RPMI8226 (cell line): ENCODE data around the gene PNPLA8.
"Not testable (repeated sequence)": the region's sequence is repeated elsewhere in the genome, so short reads cannot be mapped to it uniquely, and the experiment has no call there.

Experiments
- DNase-seq: peaks from one replicate; pipeline ENCODE4 v3.0.0-alpha.2; 2015

PNPLA8 gene

DNA sequence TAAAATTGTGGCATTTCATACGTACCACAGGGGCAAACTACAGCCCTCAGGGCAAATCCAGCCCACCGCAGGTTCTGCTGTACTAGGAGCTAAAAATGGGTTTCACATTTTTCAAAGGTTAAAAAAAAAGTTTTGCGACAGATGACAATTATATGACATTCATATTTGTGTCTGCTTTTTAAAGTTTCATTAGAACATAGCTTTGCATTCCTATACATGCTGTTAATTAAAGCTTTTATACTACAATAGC, 758 bp upstream of the PNPLA8 start:
- DNase-seq: no peak

DNA sequence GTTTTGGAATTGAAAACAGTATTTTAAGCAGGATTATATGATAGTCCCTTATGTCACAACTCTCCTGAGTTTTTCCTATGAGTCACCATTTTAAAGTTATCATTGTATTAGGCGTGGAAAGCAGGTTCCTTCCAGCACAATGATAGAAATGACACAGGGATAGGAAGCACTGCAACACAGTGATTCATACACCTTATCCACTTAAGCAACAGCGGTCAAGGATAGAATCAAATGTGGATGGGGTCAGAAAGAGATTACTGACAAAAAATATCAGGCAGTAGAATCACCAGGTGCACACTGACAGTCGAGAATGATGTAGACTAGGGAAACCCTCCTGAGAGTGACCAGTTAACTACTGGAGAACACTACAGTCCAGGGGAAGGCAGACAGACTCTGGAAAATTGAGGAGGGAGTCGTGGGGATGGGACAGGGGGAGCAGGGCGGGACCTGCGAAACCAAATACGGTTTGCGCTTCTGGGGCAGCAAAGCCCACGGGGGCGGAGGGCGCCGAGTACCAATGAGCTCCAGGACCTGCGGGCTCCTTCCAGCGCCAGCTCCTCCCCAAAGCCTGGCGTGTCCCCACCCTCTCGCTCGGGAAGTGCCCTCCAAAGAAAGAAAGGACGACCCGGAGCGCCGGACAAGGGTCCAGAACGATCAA, 479 bp downstream of the PNPLA8 start:
- DNase-seq: no peak

DNA sequence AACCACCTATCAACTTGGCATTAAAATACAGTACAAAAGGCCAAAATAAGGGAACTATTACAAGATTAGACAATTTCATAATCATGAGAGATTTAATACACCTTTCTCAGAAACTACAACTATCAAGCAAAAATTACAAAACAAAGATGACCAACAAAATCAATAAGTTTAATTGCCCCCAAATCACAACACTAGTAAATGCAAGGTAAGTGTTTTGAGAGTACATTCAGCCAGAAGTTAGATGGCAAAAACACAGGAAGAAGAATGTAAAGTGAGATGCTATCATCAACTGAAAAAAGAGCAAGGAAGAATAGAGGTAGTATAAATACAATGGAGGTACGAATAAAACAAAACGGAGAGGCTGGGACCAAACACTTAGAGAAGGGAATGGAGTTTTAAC, 3.2 kb downstream of the PNPLA8 start:
- DNase-seq: no peak

DNA sequence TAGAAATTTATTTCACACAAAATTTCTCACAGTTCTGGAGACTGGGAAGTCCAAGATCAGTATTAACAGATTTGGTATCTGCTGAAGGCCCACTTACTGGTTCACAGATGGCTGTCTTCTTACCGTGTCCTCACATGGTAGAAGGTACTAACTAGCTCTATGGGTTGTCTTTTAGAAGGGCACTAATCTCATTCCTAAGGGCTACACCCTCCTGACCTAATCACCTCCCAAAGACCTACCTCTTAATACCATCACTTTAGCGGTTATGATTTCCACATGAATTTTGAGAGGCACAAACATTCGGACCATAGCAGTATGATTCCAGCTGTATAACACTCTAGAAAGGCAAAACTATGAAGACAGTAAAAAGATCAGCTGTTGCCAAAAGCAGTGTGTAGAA, 8.0 kb downstream of the PNPLA8 start:
- DNase-seq: no peak

DNA sequence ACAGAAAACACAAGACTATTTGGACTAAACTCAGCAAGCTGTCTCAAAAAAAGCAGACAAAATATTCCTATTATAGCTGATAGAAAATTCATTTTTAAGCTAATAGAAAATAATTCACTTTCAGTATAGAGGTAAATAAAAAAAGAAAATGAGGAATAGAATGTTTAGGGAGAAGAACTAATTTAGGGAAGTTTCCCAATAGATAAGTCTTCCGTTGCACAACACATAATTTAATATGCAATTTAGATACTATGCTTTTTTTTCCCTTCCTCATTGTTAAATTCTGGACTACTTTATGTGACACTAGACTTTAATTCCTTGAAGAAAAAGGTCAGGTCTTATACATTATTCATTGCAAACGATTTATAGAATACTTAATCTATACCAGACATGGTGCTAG, 10.3 kb downstream of the PNPLA8 start:
- DNase-seq: no peak

DNA sequence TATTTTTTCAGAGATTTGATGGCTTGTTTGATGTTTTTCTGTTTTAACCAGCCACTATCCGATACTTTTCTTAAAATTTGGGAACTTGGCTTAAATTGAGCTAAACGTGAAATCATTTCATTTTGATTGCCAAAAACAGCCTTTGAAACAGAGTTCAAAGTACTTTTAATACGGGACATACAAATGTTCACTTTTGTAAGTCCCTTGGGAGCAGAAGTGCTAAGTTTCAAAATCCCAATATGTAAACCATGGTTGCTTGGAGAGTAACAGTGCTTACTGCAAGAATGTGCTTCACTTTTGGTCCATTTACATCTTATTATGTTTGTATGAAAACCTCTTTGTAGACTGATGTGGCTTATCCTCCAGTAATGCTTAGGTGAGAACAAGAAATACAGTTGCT, 10.9 kb downstream of the PNPLA8 start:
- no peak for DNase-seq

DNA sequence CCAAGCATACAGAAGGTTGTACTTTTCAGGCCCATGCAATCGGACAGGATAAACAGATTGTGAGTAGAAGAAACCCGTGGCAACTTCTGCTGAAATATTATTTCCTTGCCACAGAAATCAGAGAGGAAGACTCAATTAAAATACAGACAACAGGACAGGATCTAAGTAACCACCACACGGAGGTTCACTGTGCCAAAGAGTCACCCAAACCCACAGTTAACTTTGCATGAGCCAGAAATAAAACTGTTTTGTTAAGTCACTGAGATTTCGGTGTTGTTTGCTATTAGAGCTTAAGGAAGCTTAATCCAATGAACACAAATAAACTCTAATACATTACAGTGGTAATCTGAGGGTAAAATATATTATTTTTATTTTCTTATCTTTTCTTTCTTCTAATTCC, 14.0 kb downstream of the PNPLA8 start:
- DNase-seq: no peak

DNA sequence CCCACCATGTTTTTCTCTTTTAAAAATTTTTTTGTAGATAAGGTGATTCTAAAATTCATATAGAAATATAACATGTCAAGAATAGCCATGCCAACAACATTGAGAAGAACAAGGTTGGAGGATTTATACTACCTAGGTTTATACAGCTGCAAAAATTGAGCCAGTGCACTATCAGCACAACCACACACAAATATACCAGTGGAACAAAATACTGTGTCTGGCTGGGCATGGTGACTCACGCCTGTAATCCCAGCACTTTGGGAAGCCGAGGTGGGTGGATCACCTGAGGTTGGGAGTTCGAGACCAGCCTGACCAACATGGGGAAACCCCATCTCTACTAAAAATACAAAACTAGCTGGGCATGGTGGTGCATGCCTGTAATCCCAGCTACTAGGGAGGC, 21.4 kb downstream of the PNPLA8 start:
- not testable (repeated sequence) for DNase-seq

DNA sequence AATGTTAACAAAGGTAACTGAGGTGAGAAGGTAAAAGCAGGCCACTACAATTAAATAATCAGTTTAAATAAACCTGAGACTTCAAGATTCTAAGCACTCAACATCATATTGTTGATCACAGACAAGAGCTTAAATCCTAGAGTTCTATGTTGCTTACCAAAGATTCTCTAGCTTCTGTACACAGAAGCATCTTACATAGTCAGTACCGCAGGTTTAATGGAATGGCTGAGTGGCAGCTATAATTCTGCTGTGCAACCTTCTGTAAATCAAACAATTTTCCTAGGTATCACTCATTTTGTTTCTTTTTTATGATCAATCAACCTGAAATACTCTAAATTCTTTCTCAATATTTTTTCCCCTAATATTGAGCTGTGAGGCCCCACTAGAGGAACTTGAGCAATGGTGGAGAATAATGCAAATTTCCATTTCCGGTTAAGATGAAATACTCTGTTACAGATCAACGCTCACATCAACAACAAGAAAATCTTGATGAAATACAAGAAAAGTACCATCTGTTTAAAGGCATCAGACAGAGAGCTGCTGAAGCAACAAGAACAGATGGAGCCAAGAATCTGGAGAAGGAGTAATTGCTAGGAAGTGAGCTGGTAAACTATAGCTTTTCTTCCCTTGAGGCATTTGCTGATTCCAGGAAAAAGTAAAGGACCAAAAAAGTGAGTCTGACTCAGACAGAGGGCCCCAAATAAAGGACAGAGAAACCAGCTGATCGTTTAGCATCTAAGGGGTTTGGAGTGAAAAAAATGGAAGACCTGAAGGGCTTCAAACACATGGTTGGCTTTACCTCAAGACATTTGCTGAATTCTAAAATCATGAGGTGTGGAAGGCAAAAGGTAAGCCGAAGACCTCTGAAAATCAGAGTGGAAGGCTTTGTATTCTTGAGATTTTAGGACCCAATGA, 22.6 kb downstream of the PNPLA8 start:
- no peak for DNase-seq

DNA sequence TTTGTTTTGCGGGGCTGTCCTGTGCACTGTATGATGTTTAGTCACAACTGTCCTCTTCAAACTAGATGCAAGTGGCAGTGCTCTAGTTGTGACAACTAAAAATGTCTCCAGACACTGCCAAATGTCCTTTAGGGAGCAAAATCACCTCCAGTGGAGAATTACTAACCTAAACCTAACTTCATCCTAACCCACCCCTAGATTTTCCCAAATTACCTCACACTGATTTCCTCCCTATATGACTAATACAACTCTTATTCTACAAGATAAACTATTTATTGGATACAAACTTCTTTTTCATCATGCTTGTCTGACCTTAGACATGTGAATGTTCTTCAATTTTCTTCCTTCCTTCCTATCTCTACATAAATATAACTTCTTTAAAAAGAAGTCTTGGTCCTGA, 26.4 kb downstream of the PNPLA8 start:
- DNase-seq: no peak

DNA sequence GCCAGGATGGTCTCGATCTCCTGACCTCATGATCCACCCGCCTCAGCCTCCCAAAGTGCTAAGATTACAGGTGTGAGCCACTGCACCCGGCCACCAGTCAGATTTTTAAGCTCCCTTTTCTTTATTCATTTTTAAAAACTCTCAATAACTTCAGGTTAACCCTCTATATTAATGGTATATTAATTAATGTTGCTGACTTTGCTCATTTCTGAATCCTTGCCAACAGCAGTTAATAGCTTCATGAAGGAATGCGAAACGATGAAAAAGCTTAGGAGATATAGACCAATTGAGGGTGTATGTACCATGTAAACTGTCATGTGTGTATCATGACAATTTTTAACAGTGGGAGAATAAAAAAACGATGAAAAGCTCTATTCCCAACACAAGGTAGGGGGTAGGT, 27.5 kb downstream of the PNPLA8 start:
- DNase-seq: no peak

DNA sequence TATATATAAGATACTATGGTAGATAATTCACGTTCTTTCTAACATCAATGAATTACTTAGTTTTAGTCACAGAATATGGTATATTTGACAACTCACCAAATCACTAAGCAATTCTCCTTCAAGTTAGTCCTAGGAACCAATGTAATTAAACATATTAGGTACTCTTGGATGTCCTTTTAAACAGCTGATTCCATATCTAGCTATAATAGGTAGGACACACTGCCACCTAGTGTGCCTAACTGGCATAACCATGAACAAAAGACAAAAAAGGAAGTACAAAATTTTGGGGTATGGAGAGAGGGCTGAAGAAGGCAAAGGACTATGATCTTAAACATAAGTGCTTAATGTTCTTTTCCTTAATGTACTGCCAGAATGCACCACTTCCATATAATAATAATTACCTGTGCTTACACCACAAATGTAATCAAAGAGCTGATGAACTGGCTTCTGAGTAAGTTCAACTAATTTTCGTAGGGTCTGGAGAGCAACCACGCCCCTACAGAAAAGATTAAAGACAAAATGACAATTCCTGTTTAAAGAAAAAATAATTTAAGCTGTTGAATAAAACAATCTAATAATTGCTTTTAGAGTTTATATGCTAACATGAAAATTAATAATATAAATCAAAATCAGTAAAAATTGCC, 28.7 kb downstream of the PNPLA8 start:
- DNase-seq: peak; percentile 81

DNA sequence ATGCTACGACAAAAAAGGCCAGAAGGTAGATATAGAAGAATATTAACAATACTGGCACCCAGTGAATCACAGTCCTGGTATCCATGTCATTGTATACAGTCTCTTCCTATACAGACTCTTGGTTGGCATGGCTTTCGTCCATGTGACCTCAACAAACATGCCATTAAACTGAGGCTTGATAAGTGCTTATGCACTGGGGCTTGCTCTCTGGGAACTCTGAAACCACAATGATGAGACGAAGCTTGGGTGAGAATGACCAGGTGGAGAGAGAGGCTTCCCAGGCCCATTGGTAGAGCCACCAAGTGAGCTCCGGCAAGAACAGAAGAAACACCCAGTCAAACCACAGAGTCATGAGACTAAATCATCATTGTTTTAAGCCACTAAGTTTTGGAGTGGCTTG, 33.2 kb downstream of the PNPLA8 start:
- no peak for DNase-seq

DNA sequence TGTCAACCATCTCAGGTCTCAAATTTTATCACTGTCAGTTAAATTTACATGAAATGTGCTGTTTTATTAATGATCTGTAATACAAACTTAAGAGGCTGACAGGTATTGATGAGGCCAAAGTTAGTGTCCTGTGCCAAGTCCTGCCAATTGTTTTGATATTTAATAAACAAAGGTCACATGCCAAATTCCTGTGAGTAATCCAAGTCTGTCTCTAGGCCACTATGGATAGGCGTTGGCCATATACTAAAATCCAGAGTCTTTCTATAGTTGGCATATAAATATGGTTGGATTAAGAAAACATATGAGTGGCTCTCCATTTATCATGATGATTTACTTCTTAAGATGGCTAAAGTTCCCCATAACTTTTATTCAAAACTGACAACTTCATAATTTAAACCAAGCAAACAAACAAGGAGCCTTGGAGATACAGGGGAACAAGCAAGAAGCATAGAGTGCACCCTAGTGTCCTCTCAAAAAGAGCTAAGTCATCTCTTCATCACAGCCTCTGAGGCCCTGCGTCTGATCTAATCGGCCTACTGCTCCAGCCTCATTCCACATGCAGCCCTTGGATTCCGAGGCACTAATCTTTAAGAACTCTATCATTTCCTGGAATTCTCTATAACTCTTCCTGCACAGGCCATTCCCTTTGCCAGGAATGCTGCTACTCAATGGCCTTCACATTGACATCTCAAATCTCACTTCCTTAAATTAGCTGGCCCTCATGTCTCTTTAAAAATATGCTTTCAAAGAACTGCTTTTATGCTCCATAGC, 37.0 kb downstream of the PNPLA8 start:
- DNase-seq: no peak

DNA sequence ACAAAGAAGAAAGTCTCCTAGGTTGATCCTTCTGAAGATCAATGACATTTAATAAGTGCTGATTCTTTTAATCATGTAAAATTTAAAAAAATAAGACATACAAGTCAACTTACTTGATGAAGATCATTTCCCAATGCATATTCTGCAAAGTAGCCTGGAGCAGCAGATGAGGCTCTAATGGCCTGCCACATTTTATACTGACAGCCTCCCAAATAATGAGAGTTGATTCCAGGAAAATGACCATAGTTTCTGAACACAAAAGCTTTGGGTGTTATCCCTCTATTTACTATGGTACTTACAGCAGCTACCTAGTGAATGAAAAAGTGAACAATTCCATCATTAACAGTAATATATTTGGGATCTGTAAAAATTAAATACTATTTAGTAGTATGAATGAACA, 38.3 kb downstream of the PNPLA8 start:
- no peak for DNase-seq

DNA sequence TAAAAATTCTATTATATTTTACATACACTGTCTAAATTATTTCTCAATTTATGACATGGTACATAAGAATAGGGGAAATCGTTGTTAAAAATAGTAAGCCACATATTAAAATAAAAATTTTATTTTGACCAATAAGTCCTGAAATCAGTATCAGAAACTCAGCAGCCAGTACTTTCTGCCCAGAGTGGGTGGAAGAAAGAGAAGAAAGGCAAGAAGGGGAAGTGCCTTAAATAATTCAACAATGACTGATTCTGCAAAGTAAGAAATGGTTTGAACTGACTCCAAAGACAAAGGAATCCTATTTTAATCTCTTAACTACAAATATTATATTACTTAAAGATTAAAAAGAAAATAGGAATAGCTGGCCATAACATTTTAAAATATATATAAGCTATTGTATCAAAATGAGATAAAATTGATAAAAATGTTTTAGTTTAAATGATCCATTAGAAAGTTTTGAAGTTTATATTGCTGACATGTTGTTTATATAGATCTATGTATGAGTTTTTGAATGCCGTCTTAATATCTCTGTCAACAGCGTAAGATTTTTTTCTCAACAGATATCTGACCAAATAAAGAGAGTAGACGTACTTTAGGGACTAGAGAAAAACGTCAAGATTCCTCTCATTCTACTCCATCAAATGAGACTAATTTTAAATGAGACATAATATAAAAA, 39.5 kb downstream of the PNPLA8 start:
- no peak for DNase-seq

DNA sequence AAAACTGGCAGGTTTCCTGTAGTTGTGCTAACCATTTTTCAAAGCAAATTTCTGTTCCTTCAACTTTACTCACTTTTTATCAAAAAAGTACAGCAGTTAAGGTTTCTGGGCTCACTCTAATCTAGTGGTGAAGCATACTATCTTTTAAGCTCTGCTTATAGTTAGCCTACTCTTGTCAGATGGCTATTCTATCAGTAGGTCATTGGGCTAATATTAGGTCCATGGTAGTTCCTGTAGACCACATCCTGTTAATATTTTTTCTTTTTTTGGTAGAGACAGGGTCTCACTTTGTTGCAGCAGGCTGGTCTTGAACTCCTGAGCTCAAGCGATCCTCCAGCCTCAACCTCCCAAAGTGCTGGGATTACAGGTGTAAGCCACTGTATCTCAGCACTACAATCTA, 41.8 kb downstream of the PNPLA8 start:
- DNase-seq: no peak

DNA sequence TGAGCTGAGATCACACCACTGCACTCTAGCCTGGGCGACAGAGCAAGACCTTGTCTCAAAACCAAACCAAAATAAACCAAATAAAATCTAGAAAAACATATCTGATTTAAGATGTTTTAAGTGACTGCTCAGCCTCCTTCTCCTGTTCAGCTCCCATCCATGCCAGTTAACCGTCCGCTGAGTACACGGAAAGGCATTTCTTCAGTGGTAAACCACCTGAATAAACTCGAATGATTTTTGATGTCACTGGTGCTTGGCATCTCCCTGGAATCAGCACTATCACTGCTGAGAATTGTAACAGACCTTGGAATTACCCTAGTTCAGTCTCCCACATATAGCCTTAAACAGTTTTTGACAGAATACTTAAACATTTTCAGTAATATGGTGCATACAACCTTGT, 45.6 kb downstream of the PNPLA8 start:
- DNase-seq: no peak

DNA sequence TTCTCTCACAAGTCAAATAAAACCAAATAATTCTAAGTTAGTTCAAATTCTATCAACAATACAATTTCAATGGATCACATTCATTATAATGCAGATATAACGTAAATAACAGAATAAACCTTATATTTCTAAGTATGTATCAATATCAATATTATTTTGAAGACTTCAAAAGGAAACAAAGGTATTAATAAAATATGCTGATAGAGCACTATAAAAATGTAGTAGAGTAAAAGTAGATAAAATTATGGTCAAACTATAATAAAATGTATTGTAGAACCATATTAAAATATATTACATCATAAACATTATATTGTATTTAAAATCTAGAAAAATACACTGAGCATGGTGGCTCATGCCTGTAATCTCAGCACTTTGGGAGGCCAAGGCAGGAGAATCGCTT, 46.2 kb downstream of the PNPLA8 start:
- no peak for DNase-seq

DNA sequence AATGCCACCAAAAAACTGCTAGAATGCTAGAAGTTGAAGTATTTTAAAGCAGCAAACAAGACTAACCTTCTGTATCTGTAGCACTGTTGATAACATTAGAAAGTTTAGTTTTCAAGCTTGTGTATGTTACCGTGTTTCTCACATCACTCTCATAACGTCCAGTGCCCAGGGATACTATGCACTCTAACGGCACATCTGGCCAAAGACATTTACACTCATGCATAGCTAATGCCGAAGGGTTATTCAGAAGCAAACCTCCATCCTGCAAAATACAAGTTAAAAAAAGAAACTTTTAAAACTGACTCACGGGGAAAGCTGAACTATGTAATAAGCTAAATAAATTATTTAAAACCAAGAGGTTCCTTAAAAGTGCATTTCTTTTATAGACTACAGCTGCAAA, 46.8 kb downstream of the PNPLA8 start:
- no peak for DNase-seq

DNA sequence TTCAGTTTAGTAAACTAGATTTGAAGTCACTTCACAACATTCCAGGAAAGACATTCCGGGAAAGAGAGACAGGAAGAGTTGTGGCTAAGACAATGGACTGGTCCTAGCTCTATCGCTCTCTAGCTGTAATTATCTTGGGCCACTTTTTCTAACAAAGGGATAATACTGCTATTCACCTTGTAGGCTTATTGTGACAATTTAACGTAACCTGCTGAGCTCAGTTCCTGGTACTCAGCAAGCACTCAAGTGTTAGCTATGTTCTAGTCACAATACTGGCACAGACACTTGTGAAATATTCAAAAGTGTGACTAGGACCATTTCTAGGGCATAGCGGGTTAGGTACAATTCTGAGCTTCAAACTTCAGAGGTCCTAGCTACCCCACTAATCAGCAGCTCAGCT, 57.7 kb downstream of the PNPLA8 start:
- no peak for DNase-seq

DNA sequence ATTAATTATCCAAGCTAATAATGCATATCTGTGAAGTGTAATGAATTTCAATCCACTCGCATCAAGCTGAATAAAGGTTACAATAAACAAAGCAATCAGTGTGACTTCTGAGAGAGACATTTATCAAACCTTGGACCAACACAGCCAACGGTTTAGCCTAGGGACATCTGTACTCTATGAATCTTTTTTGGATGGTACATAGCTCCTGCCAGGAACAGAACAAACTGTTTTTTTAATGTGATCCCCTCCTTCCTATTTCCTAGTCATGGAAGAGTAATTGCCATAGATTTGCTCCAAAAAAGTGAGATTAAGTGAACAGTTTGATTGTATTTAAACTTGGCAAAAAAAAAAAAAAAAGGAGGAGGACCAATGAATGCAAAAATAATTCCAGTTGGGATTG, 58.5 kb downstream of the PNPLA8 start:
- no peak for DNase-seq

DNA sequence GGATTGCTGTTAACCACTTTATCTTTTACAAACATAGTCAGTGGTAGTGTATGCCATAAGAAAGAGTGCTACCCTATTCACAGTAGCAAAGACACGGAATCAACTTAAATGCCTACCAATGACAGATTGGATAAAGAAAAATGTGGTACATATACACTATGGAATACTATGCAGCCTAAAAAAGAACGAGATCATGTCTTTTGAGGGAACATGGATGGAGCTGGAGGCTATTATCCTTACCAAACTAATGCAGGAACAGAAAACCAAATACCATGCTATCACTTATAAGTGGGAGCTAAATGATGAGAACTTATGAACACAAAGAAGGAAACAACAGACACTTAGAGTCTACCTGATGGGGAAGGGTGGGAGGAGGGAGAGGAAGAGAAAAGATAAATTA, 59.6 kb downstream of the PNPLA8 start:
- not testable (repeated sequence) for DNase-seq
